HG03108 (cell line): ENCODE results near the gene SIRT7.
"Not testable (repeated sequence)": the region's sequence is repeated elsewhere in the genome, so short reads cannot be mapped to it uniquely, and the experiment has no call there.

ENCODE experiments used
- ATAC-seq: cut with Tn5 transposase; IDR thresholded peaks from one replicate; pipeline ENCODE4 v1.9.1; 2021; ENCODE audit warnings: moderate library complexity; ENCODE audit not compliant: unreplicated experiment

SIRT7 gene

GRCh38 chr17:81954131-81955057 is 36.4 kb upstream of the SIRT7 start:
- no peak for ATAC-seq

GRCh38 chr17:81953443-81953842 is 35.5 kb upstream of the SIRT7 start:
- not testable (repeated sequence) for ATAC-seq

GRCh38 chr17:81952792-81953228 is 34.8 kb upstream of the SIRT7 start:
- ATAC-seq, result no peak

GRCh38 chr17:81951785-81952684 is 34.1 kb upstream of the SIRT7 start:
- ATAC-seq, result no peak

- ATAC-seq, result no peak
Observed at GRCh38 chr17:81950501-81950900, 32.5 kb upstream of the SIRT7 start.

GRCh38 chr17:81948635-81949378 is 30.8 kb upstream of the SIRT7 start:
- ATAC-seq, result no peak

GRCh38 chr17:81947189-81947588 is 29.2 kb upstream of the SIRT7 start, which contains the start of gene MYADML2:
Gene MYADML2, minus strand, starts transcription at chr17:81947233. Its CDS starts 5,492 bp downstream, at chr17:81941741.
- no peak for ATAC-seq

GRCh38 chr17:81944858-81945257 is 26.9 kb upstream of the SIRT7 start:
- ATAC-seq, result no peak

GRCh38 chr17:81942167-81942553 is 24.2 kb upstream of the SIRT7 start:
- no peak for ATAC-seq

- no peak for ATAC-seq
Observed at GRCh38 chr17:81941484-81942166, 23.6 kb upstream of the SIRT7 start.

GRCh38 chr17:81940538-81941483 is 22.8 kb upstream of the SIRT7 start:
- no peak for ATAC-seq

- no peak for ATAC-seq
Observed at GRCh38 chr17:81939881-81940385, 22.0 kb upstream of the SIRT7 start.

- ATAC-seq, result no peak
Observed at GRCh38 chr17:81939218-81939617, 21.2 kb upstream of the SIRT7 start.

GRCh38 chr17:81935709-81936084 is 17.7 kb upstream of the SIRT7 start:
- no peak for ATAC-seq

- ATAC-seq, result no peak
Observed at GRCh38 chr17:81934850-81935708, 17.1 kb upstream of the SIRT7 start.

GRCh38 chr17:81934098-81934757 is 16.3 kb upstream of the SIRT7 start:
- no peak for ATAC-seq

- no peak for ATAC-seq
Observed at GRCh38 chr17:81933178-81933699, 15.3 kb upstream of the SIRT7 start.
